ENCODE data around the gene NUP62.

Gene NUP62

GRCh38 chr19:49866933-49867782, 62.1 kb downstream of the NUP62 start, which contains the start of gene PNKP:
Gene PNKP (minus strand): TSS chr19:49867576. CDS start chr19:49867204, 372 bp downstream.
- Histone ChIP-seq H4K20me1 (ENCODE audit: insufficient read depth, low read length) (peaks cover 38% of the 10 kb centered on the region), H3K9ac (ENCODE audit: low read depth, low read length) (peak within 1 kb of the TSS; percentile 73), H3K27me3 (ENCODE audit: insufficient read depth, low read length, poor library complexity) (no peaks in the 10 kb centered on the region), H3K79me2 (ENCODE audit: insufficient read depth, low read length) (peaks cover 39% of the 10 kb centered on the region), H3K4me3 (ENCODE audit: low read depth in 1 of 2, low read length in 2 of 2) (peak within 1 kb of the TSS; percentile 66 to 84), H3K4me1 (ENCODE audit: insufficient read depth, low read length) (peaks cover 65% of the 10 kb centered on the region), H3K4me2 (ENCODE audit: insufficient read depth, low read length) (peak within 1 kb of the TSS; percentile 73), H2AFZ (ENCODE audit: low read depth, low read length) (peak within 1 kb of the TSS; percentile 83), H3K27ac (ENCODE audit: low read length) (peak within 1 kb of the TSS; percentile 87), H3K36me3 (ENCODE audit: insufficient read depth, low read length) (peaks cover 43% of the 10 kb centered on the region), H3K9me3 (ENCODE audit: insufficient read depth, low read length, severe bottlenecking) (no peaks in the 10 kb centered on the region)
- DNase-seq (peak; percentile 92), ATAC-seq (ENCODE audit: insufficient read depth, low read depth) (peak; percentile 59)
- no peak for TF ChIP-seq CTCF (IDR thresholded peaks at IDR 0.05; ENCODE audit: borderline replicate concordance, extremely low read depth, low read length, poor library complexity, severe bottlenecking)
- TF ChIP-seq EZH2 (IDR thresholded peaks at IDR 0.05; ENCODE audit: borderline replicate concordance, low read depth, low read length, severe bottlenecking) = no peak

- Histone ChIP-seq H3K36me3 (ENCODE audit: insufficient read depth, low read length) (peaks cover 53% of the 10 kb centered on the region), H3K27ac (ENCODE audit: low read length) (no peak overlapping the region), H3K27me3 (ENCODE audit: insufficient read depth, low read length, poor library complexity) (no peaks in the 10 kb centered on the region), H3K4me2 (ENCODE audit: insufficient read depth, low read length) (peak overlapping the region; percentile 15; the same call in 1 of the 2 replicates), H2AFZ (ENCODE audit: low read depth, low read length) (no peak overlapping the region), H3K4me1 (ENCODE audit: insufficient read depth, low read length) (peaks cover 51% of the 10 kb centered on the region), H3K4me3 (ENCODE audit: low read depth in 1 of 2, low read length in 2 of 2) (no peak overlapping the region), H3K9me3 (ENCODE audit: insufficient read depth, low read length, severe bottlenecking) (no peaks in the 10 kb centered on the region), H3K79me2 (ENCODE audit: insufficient read depth, low read length) (peaks cover 39% of the 10 kb centered on the region), H4K20me1 (ENCODE audit: insufficient read depth, low read length) (peaks cover 54% of the 10 kb centered on the region), H3K9ac (ENCODE audit: low read depth, low read length) (no peak overlapping the region)
- no peak for ATAC-seq (ENCODE audit: insufficient read depth, low read depth)
- TF ChIP-seq EZH2 (IDR thresholded peaks at IDR 0.05; ENCODE audit: borderline replicate concordance, low read depth, low read length, severe bottlenecking) (no peak), CTCF (IDR thresholded peaks at IDR 0.05; ENCODE audit: borderline replicate concordance, extremely low read depth, low read length, poor library complexity, severe bottlenecking) (no peak)
- DNase-seq = no peak
These were observed 64.4 kb downstream of the NUP62 start for GRCh38 chr19:49864890-49865289.

- H3K36me3 ChIP-seq (ENCODE audit: insufficient read depth, low read length) = peaks cover 61% of the 10 kb centered on the region
These were observed 65.4 kb downstream of the NUP62 start for GRCh38 chr19:49863935-49864320.

More at GRCh38 chr19:49863935-49864320, 65.4 kb downstream of the NUP62 start:
- H2AFZ ChIP-seq (ENCODE audit: low read depth, low read length) = no peak overlapping the region
- no peak for DNase-seq
- H4K20me1 ChIP-seq (ENCODE audit: insufficient read depth, low read length) = peaks cover 62% of the 10 kb centered on the region
- TF ChIP-seq CTCF (IDR thresholded peaks at IDR 0.05; ENCODE audit: borderline replicate concordance, extremely low read depth, low read length, poor library complexity, severe bottlenecking) (no peak), EZH2 (IDR thresholded peaks at IDR 0.05; ENCODE audit: borderline replicate concordance, low read depth, low read length, severe bottlenecking) (no peak)
- no peak overlapping the region for H3K27ac ChIP-seq (ENCODE audit: low read length)
- H3K27me3 ChIP-seq (ENCODE audit: insufficient read depth, low read length, poor library complexity) = no peaks in the 10 kb centered on the region
- peaks cover 39% of the 10 kb centered on the region for H3K79me2 ChIP-seq (ENCODE audit: insufficient read depth, low read length)
- H3K4me2 ChIP-seq (ENCODE audit: insufficient read depth, low read length) = no peak overlapping the region
- H3K4me3 ChIP-seq (ENCODE audit: low read depth in 1 of 2, low read length in 2 of 2) = no peak overlapping the region
- H3K9ac ChIP-seq (ENCODE audit: low read depth, low read length) = no peak overlapping the region
- ATAC-seq (ENCODE audit: insufficient read depth, low read depth) = no peak
- no peaks in the 10 kb centered on the region for H3K9me3 ChIP-seq (ENCODE audit: insufficient read depth, low read length, severe bottlenecking)
- peaks cover 47% of the 10 kb centered on the region for H3K4me1 ChIP-seq (ENCODE audit: insufficient read depth, low read length)
